GM12892 (cell line): ENCODE results near the gene ADAMTS3.

Experiments used
- POLR2A ChIP-seq: IDR thresholded peaks from 2 replicates; pipeline ENCODE4 v1.6.1; 2011; ENCODE audit warnings: low read depth, low read length, control low read depth
- TAF1 ChIP-seq: IDR thresholded peaks from 2 replicates; pipeline ENCODE4 v1.6.1; 2011; ENCODE audit warnings: low read depth, mild to moderate bottlenecking, control low read depth, low read length, borderline replicate concordance

DNA sequence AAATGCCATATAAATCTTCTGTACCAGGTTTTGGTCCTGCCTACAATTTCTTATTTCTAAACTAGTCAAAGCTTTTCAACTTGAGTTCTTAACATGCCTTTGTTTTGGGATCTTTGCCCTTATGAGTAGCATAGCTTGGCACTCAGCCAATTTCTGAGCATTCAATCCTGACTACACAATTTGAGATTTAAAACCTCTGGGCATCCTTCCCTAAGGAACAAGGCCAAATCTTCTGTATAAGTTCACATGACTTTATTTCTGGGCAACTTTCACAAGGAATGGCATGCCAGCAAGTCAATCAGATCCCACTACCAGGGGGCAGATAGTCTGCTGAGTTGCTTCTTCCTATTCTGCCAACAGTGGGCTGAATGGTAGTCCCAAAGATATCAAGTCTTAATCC lies 254.2 kb downstream of the ADAMTS3 start:
- TF ChIP-seq POLR2A (no peak), TAF1 (no peak)
